ENCODE results near the gene ZNF84. TPM values are rescaled to one million over a fixed set of nuclear protein-coding genes. Genes with fewer than 3 reads are reported as not detected.
A peak's percentile ranks its signal among the peaks of the same experiment; 100 is the strongest.

Gene ZNF84
- polyA plus RNA-seq (2012; rRNA removed) = 12.2 and 20.2 TPM in 2 replicates
- 10.9 and 11.7 TPM in 2 replicates for polyA plus RNA-seq (2012; cell fraction: cytosol; rRNA removed)
- polyA plus RNA-seq (2012; cell fraction: nucleus; rRNA removed) = 30.3 and 59.1 TPM in 2 replicates

GRCh38 chr12:133037207-133038005 lies at the start of gene ZNF84:
Gene ZNF84, plus strand, starts transcription at chr12:133037509. Its CDS starts 3,959 bp downstream, at chr12:133041468.
- H3K36me3 ChIP-seq (replicated peaks in 1 of 2; ENCODE audit: control insufficient read depth in 1 of 2, insufficient read depth in 2 of 2, low read length in 1 of 2) = peaks cover 22 to 41% of the 10 kb centered on the region in 2 experiments
- peak within 1 kb of the TSS; percentile 82 for H3K4me2 ChIP-seq
- ChIA-PET CTCF (no interaction called here), POLR2A (no interaction called here)
- WGBS (ENCODE audit: low lambda C conversion rate) = under 1% methylated on average over 51 of the region's 103 CpGs
- peak within 1 kb of the TSS; percentile 84 to 92 for H3K27ac ChIP-seq (ENCODE audit: low read depth in 2 of 2, low read length in 1 of 2)
- no peaks in the 10 kb centered on the region for H3K9me2 ChIP-seq
- peaks cover 47% of the 10 kb centered on the region for H3K79me2 ChIP-seq (ENCODE audit: insufficient read depth)
- peaks cover 15% of the 10 kb centered on the region for H3F3A ChIP-seq (replicated peaks; ENCODE audit: insufficient read depth)
- peaks cover 48% of the 10 kb centered on the region for H3K9me3 ChIP-seq
- peak within 1 kb of the TSS; percentile 83 for H3K9ac ChIP-seq
- peak within 1 kb of the TSS; percentile 99 for H2AFZ ChIP-seq (ENCODE audit: low read depth)
- DNase-seq = peak; percentile 95
- H3K4me3 ChIP-seq (ENCODE audit: low read depth in 2 of 2, low read length in 1 of 2) = peak within 1 kb of the TSS; percentile 56 to 88
- H4K20me1 ChIP-seq (ENCODE audit: insufficient read depth) = no peaks in the 10 kb centered on the region
- H3K4me1 ChIP-seq (ENCODE audit: control insufficient read depth in 1 of 2, insufficient read depth in 2 of 2, low read depth in 1 of 2, low read length in 1 of 2) = no peaks in the 10 kb centered on the region; a peak in 1 of 4 replicates
- no peaks in the 10 kb centered on the region for H3K27me3 ChIP-seq (ENCODE audit: insufficient read depth)
- no peak for TF ChIP-seq JUND (IDR thresholded peaks at IDR 0.05)
- peak; percentile 88 for TF ChIP-seq MXI1 (IDR thresholded peaks at IDR 0.05; ENCODE audit: low read depth, low read length)
- no peak for TF ChIP-seq RCOR1 (IDR thresholded peaks at IDR 0.05; ENCODE audit: low read length)
- 0 out of 2 replicates have a peak, but pooled peaks have one; percentile 68 for TF ChIP-seq TAF1 (IDR thresholded peaks at IDR 0.05; ENCODE audit: borderline replicate concordance, low read depth, low read length)
- TF ChIP-seq GATA2 (CRISPR knock-in tag; IDR thresholded peaks at IDR 0.05) = no peak
- no peak for TF ChIP-seq FOXJ3 (CRISPR knock-in tag; IDR thresholded peaks at IDR 0.05)
- no peak for TF ChIP-seq EP300 (IDR thresholded peaks at IDR 0.05; ENCODE audit: borderline replicate concordance in 1 of 2, low read depth in 1 of 2, low read length in 1 of 2)
- TF ChIP-seq, protein P1, sequence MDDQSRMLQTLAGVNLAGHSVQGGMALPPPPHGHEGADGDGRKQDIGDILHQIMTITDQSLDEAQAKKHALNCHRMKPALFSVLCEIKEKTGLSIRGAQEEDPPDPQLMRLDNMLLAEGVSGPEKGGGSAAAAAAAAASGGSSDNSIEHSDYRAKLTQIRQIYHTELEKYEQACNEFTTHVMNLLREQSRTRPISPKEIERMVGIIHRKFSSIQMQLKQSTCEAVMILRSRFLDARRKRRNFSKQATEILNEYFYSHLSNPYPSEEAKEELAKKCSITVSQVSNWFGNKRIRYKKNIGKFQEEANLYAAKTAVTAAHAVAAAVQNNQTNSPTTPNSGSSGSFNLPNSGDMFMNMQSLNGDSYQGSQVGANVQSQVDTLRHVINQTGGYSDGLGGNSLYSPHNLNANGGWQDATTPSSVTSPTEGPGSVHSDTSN (IDR thresholded peaks at IDR 0.05) = no peak
- no peak for TF ChIP-seq SMC3 (IDR thresholded peaks at IDR 0.05; ENCODE audit: low read depth, low read length)
- TF ChIP-seq USF1 (IDR thresholded peaks at IDR 0.05; ENCODE audit: borderline replicate concordance, low read depth) = peak; percentile 93
- no peak for TF ChIP-seq NFIC (IDR thresholded peaks at IDR 0.05; ENCODE audit: borderline replicate concordance)
- no peak for TF ChIP-seq CTCF (IDR thresholded peaks at IDR 0.05)
- peak; percentile 77 for TF ChIP-seq NRF1 (IDR thresholded peaks at IDR 0.05; ENCODE audit: low read depth, low read length)
- no peak for TF ChIP-seq IRF3 (IDR thresholded peaks at IDR 0.05; ENCODE audit: low read depth, low read length)
- TF ChIP-seq, protein P2, sequence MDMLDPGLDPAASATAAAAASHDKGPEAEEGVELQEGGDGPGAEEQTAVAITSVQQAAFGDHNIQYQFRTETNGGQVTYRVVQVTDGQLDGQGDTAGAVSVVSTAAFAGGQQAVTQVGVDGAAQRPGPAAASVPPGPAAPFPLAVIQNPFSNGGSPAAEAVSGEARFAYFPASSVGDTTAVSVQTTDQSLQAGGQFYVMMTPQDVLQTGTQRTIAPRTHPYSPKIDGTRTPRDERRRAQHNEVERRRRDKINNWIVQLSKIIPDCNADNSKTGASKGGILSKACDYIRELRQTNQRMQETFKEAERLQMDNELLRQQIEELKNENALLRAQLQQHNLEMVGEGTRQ (IDR thresholded peaks at IDR 0.05; ENCODE audit: borderline replicate concordance, low read depth, low read length) = peak; percentile 74
- TF ChIP-seq RFX5 (IDR thresholded peaks at IDR 0.05; ENCODE audit: low read length) = no peak
- TF ChIP-seq ZBTB33 (IDR thresholded peaks at IDR 0.05; ENCODE audit: borderline replicate concordance, low read depth) = no peak
- no peak for TF ChIP-seq RAD21 (IDR thresholded peaks at IDR 0.05; ENCODE audit: low read length)
- TF ChIP-seq FOSL2 (IDR thresholded peaks at IDR 0.05; ENCODE audit: borderline replicate concordance, low read depth) = no peak
- no peak for TF ChIP-seq RXRA (IDR thresholded peaks at IDR 0.05; ENCODE audit: borderline replicate concordance, low read depth)
- TF ChIP-seq TEAD4 (IDR thresholded peaks at IDR 0.05; ENCODE audit: borderline replicate concordance, insufficient read depth) = no peak
- no peak for TF ChIP-seq CHD2 (IDR thresholded peaks at IDR 0.05; ENCODE audit: low read length, partially characterized antibody)
- TF ChIP-seq EZH2phosphoT487 (IDR thresholded peaks at IDR 0.05; ENCODE audit: borderline replicate concordance, low read depth) = no peak
- no peak for TF ChIP-seq TCF12 (IDR thresholded peaks at IDR 0.05)
- TF ChIP-seq MEF2A (IDR thresholded peaks at IDR 0.05; ENCODE audit: borderline replicate concordance, low read depth) = no peak
